K562 (cell line): ENCODE measurements around the gene SYS1. TPM values are rescaled to one million over a fixed set of nuclear protein-coding genes. Genes with fewer than 3 reads are reported as not detected.
A peak's percentile ranks its signal among the peaks of the same experiment; 100 is the strongest.

Source experiments
- DIDO1 ChIP-seq: fragments of 450-650 bp; IDR thresholded peaks from 2 replicates; pipeline ENCODE4 v1.6.1; 2016; ENCODE audit warnings: low read depth, missing biosample characterization, missing genetic modification characterization
- E4F1 ChIP-seq: fragments of 250-450 bp; sonication (Bioruptor Pico); IDR thresholded peaks from 2 replicates; pipeline ENCODE4 v1.5.0; 2021; ENCODE audit warnings: mild to moderate bottlenecking, borderline replicate concordance
- FOS ChIP-seq: IDR thresholded peaks from 3 replicates; pipeline ENCODE4 v1.6.1; 2011; ENCODE audit not compliant: insufficient read length; ENCODE audit errors: extremely low read depth
- PCBP1 ChIP-seq: fragments of 200-400 bp; formaldehyde crosslinking; IDR thresholded peaks from 2 replicates; pipeline ENCODE4 v1.6.1; 2018; ENCODE audit warnings: mild to moderate bottlenecking, low read depth, low read length; ENCODE audit not compliant: poor library complexity, severe bottlenecking
- RBM15 ChIP-seq: fragments of 200-400 bp; formaldehyde crosslinking; IDR thresholded peaks from 2 replicates; pipeline ENCODE4 v1.6.1; 2018; ENCODE audit warnings: mild to moderate bottlenecking, low read length, moderate library complexity; ENCODE audit not compliant: insufficient read depth
- SIN3A ChIP-seq, 2 experiments: fragments of 150-350 bp in 1 of 2; IDR thresholded peaks; 2 replicates each; pipeline ENCODE4 v1.6.1; 2011 to 2016; ENCODE audit warnings: borderline replicate concordance in 2 of 2, low read depth in 2 of 2, low read length in 2 of 2, mild to moderate bottlenecking in 2 of 2, moderate library complexity in 2 of 2; ENCODE audit not compliant: control insufficient read depth in 1 of 2
- SMARCC2 ChIP-seq: fragments of 450-650 bp; IDR thresholded peaks from 2 replicates; pipeline ENCODE4 v1.6.1; 2017; ENCODE audit warnings: antibody characterized with exemption, moderate library complexity, mild to moderate bottlenecking, low read depth
- THRA ChIP-seq: fragments of 450-650 bp; IDR thresholded peaks from 2 replicates; pipeline ENCODE4 v1.6.1; 2017; ENCODE audit warnings: mild to moderate bottlenecking, moderate library complexity
- ZC3H11A ChIP-seq: IDR thresholded peaks from 2 replicates; pipeline ENCODE4 v1.6.1; 2012; ENCODE audit warnings: low read depth, low read length, improper control_type of control experiment
- ZC3H4 ChIP-seq: sonication (generic); formaldehyde crosslinking; IDR thresholded peaks from 2 replicates; pipeline ENCODE4 v1.9.0; 2021; ENCODE audit warnings: missing genetic modification reagents, borderline replicate concordance
- ZEB2 ChIP-seq: fragments of 450-650 bp; IDR thresholded peaks from 2 replicates; pipeline ENCODE4 v1.6.1; 2016
- ZNF263 ChIP-seq: sonication (generic); formaldehyde crosslinking; IDR thresholded peaks from 2 replicates; pipeline ENCODE4 v1.8.0; 2022; ENCODE audit warnings: mild to moderate bottlenecking, missing genetic modification reagents, borderline replicate concordance
- ZNF407 ChIP-seq: fragments of 450-650 bp; IDR thresholded peaks from 2 replicates; pipeline ENCODE4 v1.6.1; 2016; ENCODE audit warnings: low read depth
- ZNF644 ChIP-seq: fragments of 200-800 bp; sonication (Bioruptor generic); IDR thresholded peaks from 2 replicates; pipeline ENCODE4 v1.6.1; 2016; ENCODE audit warnings: low read depth, missing genetic modification characterization, missing compliant biosample characterization
- ZNF707 ChIP-seq: fragments of 250-450 bp; sonication (Bioruptor Pico); conservative IDR thresholded peaks from 2 replicates; pipeline ENCODE4 v1.8.0; 2022; ENCODE audit warnings: inconsistent platforms, mild to moderate bottlenecking, moderate library complexity
- polyA plus RNA-seq, 8 experiments: library from polyadenylated mRNA; depleted of rRNA in 4 of 8; stranded (reverse) in 5 of 8; unstranded in 3 of 8; fragments of >200 nt; fragmentation: Nextera tagmentation in 2 of 8; fragmentation: Illumina TruSeq in 1 of 8; extraction: Ambion mirVana in 2 of 8; extraction: Trizol in 1 of 8; gene quantifications; 2 replicates each; pipeline versions ENCODE4 v1.2.1 to v1.2.3, GENCODE V29; 2011 to 2014; ENCODE audit warnings: inconsistent platforms in 1 of 8, missing spikeins in 1 of 8
- total RNA-seq, 7 experiments: library from RNA; depleted of rRNA in 6 of 7; stranded (reverse); fragments of >200 nt in 6 of 7; fragmentation: Illumina TruSeq in 2 of 7; extraction: Trizol in 2 of 7; gene quantifications; 2 replicates each; pipeline versions ENCODE4 v1.2.1 to v1.2.3, GENCODE V29; 2011 to 2021; ENCODE audit warnings: low replicate concordance in 1 of 7

SYS1 gene
- total and polyA plus RNA-seq, 9 of the 15 experiments (the other 6 are each of a cell fraction or from before 2014, with no cell fraction given), result 11.1 to 25.2 (median 17.5) TPM

- TF ChIP-seq SIN3A (IDR thresholded peaks at IDR 0.05; ENCODE audit: borderline replicate concordance in 2 of 2, control insufficient read depth in 1 of 2, low read depth in 2 of 2, low read length in 2 of 2) (no peak), ZC3H4 (no peak), DIDO1 (tag) (no peak), ZC3H11A (no peak), ZNF407 (no peak), E4F1 (CRISPR knock-in tag) (no peak), PCBP1 (peak; percentile 70), RBM15 (no peak), SMARCC2 (0 out of 2 replicates have a peak, but pooled peaks have one; percentile 29), ZNF644 (no peak), ZNF707 (CRISPR knock-in tag) (no peak), ZNF263 (0 out of 2 replicates have a peak, but pooled peaks have one; percentile 57), THRA (no peak), FOS (no peak), ZEB2 (no peak)
Measured at GRCh38 chr20:45347936-45348778, 14.8 kb upstream of the SYS1 start, which contains the start of gene SDC4 (continued).
